Measurements from ENCODE around the gene DEPDC4.

DNA sequence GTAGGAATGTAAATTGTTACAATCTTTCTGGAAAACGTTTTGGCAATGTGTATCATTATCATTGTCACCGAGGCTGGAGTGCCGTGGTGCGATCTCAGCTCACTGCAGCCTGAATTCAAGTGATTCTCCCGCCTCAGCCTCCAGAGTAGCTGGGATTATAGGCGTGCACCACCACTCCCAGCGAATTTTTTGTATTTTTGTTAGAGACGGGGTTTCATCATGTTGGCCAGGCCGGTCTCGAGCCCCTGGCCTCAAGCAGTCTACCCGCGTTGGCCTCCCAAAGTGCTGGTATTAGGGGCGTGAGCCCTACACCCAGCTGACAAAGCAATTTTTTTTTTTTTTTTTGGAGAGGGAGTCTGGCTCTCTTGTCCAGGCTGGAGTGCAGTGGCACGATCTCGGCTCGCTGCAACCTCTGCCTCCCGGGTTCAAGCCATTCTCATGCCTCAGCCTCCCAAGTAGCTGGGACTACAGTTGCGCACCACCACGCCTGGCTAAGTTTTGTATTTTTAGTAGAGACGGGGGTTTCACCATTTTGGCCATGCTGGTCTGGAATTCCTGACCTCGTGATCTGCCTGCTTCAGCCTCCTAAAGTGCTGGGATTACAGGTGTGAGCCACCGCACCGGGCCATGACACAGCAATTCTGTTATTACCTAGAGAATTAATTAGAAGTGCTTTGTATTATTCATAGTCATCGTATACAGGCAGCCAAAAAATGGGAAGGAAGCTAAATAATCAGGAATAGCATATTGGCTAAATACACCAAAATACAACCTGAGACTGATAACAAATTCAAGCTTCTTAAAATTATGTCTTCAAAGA, 65.1 kb downstream of the DEPDC4 start:
- no peak for TF ChIP-seq CTCF (IDR thresholded peaks at IDR 0.05; ENCODE audit: low read depth, low read length)
- TF ChIP-seq EZH2phosphoT487 (IDR thresholded peaks at IDR 0.05; ENCODE audit: low read depth): no peak

Data from OCI-LY3 (cell line).